Adrenal gland (tissue), 12 donors: Measurements from ENCODE around the gene REST. TPM values are rescaled to one million over a fixed set of nuclear protein-coding genes. Genes with fewer than 3 reads are reported as not detected.

Experiments
- DNase-seq, 7 donors: peaks; one replicate each; pipeline ENCODE4 v3.0.0-alpha.2; 2019 to 2020
- H3K27ac ChIP-seq, 5 donors: fragments of 200-600 bp; sonication (generic) in 4 of 5; 1 replicate in 3 of 5; 2 replicates in 2 of 5; pipeline versions ENCODE4 v1.5.1 to v1.8.0; 2016 to 2020; ENCODE audit warnings: mild to moderate bottlenecking in 1 of 5
- H3K27me3 ChIP-seq: fragments of 200-600 bp; 2 replicates; pipeline ENCODE4 v1.8.0; 2021
- H3K36me3 ChIP-seq, 2 donors: fragments of 200-600 bp; replicated peaks in 1 of 2; 1 replicate in 1 of 2; 2 replicates in 1 of 2; pipeline versions ENCODE4 v1.5.1 to v1.8.0; 2018 to 2022
- H3K4me1 ChIP-seq, 2 donors: fragments of 200-600 bp; replicated peaks in 1 of 2; 1 replicate in 1 of 2; 2 replicates in 1 of 2; pipeline versions ENCODE4 v1.5.1 to v1.8.0; 2018 to 2021
- H3K4me3 ChIP-seq, 4 donors: fragments of 200-600 bp; sonication (generic) in 3 of 4; one replicate each; pipeline ENCODE4 v1.5.1; 2016 to 2018
- H3K9me3 ChIP-seq, 3 donors: fragments of 200-600 bp; sonication (generic) in 1 of 3; replicated peaks in 1 of 3; 1 replicate in 2 of 3; 2 replicates in 1 of 3; pipeline versions ENCODE4 v1.5.1 to v1.8.0; 2016 to 2021
- POLR2A ChIP-seq, 2 donors: fragments of 450-650 bp; IDR thresholded peaks; one replicate each; pipeline ENCODE4 v1.6.1; 2017; ENCODE audit warnings: antibody characterized with exemption in 2 of 2, mild to moderate bottlenecking in 2 of 2, moderate library complexity in 1 of 2
- whole genome bisulfite sequencing, 4 donors: extraction: QIAGEN DNeasy Blood & Tissue Kit in 2 of 4; methylation state at CpG; one replicate each; pipeline versions ENCODE4 v1.1.5 to v1.1.7; 2013 to 2017; 5-methylcytosine and 5-hydroxymethylcytosine counted together
- intact Hi-C, 2 donors: fragments of 100-400 bp; cut with DNase I; formaldehyde crosslinking; loops; one replicate each; pipeline versions ENCODE4 v1.14.1 to v1.15.0; 2022 to 2023
- polyA plus RNA-seq, 3 donors: library from polyadenylated mRNA; stranded (reverse); fragments of 200-250 nt in 2 of 3; fragments of 350-450 nt in 1 of 3; fragmentation: Illumina TruSeq in 1 of 3; extraction: RNeasy Lipid Tissue Mini Kit (QIAGEN cat#74804) in 1 of 3; gene quantifications; one replicate each; pipeline ENCODE4 v1.2.3, GENCODE V29; 2013 to 2014
- total RNA-seq, 9 donors: library from RNA; depleted of rRNA in 4 of 9; stranded (reverse); fragments of >200 nt in 4 of 9; fragments of 120-200 nt in 1 of 9; fragmentation: NEBNext Ultra II Directional in 1 of 9; extraction: Animal tissue kit (Norgen Biotek cat#: 25700) in 1 of 9; gene quantifications; one replicate each; pipeline versions ENCODE4 v1.1.0 to v1.2.4, GENCODE V29; 2013 to 2023
- TF ChIP-seq, protein P1 (sequence below), 6 experiments: fragments of 450-650 bp in 4 of 6; fragments of 200-600 bp in 2 of 6; sonication (generic) in 1 of 6; IDR thresholded peaks; 1 replicate in 5 of 6; 2 replicates in 1 of 6; pipeline versions ENCODE4 v1.5.1 to v1.8.0; 2016 to 2021; ENCODE audit warnings: antibody characterized with exemption in 6 of 6, mild to moderate bottlenecking in 2 of 6, moderate library complexity in 1 of 6
- donor health status: healthy with polysubstance abuse.
- donor health status: Bipolar disorder and iron deficiency.
- donor health status: DM: yes; HTN: yes; CAD: no.
- donor health status: DM: no; HTN: no; CAD: no.
- donor health status: DM: no; HTN: no; CAD: no.
- donor health status: DM: yes; HTN: yes; CAD: no.

The REST gene
- total and polyA plus RNA-seq, 12 donors, result 3.3 to 42.3 (median 23.8) TPM

DNA sequence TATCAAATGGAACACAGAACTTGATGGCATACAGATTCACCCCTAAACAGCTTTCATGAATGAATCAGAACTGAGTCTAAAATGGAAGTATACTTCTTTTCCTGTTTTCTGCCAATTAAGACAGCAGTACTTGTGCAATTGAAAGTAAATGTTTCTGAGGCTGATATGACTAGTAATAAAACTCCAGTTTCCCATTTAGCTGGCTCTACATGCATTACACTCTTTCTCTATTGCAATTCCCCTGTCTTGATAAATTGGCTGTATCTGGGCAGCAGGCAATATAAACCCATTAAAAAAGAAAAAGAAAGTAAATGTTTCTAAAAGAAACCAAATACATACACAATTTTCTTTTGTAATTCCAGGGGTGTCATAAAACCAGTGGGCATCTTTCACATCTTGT is 65.1 kb downstream of the REST start:
- H3K27ac ChIP-seq, result no peak overlapping the region
- H3K4me1 ChIP-seq, result peaks cover 12 to 17% of the 10 kb centered on the region in 2 donors
- peaks cover 0 to 40% of the 10 kb centered on the region in 2 donors for H3K36me3 ChIP-seq
- TF ChIP-seq POLR2A (IDR thresholded peaks at IDR 0.05), result no peak
- TF ChIP-seq, protein P1, sequence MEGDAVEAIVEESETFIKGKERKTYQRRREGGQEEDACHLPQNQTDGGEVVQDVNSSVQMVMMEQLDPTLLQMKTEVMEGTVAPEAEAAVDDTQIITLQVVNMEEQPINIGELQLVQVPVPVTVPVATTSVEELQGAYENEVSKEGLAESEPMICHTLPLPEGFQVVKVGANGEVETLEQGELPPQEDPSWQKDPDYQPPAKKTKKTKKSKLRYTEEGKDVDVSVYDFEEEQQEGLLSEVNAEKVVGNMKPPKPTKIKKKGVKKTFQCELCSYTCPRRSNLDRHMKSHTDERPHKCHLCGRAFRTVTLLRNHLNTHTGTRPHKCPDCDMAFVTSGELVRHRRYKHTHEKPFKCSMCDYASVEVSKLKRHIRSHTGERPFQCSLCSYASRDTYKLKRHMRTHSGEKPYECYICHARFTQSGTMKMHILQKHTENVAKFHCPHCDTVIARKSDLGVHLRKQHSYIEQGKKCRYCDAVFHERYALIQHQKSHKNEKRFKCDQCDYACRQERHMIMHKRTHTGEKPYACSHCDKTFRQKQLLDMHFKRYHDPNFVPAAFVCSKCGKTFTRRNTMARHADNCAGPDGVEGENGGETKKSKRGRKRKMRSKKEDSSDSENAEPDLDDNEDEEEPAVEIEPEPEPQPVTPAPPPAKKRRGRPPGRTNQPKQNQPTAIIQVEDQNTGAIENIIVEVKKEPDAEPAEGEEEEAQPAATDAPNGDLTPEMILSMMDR (IDR thresholded peaks at IDR 0.05), result no peak
- H3K27me3 ChIP-seq, result no peaks in the 10 kb centered on the region
- H3K9me3 ChIP-seq, result no peaks in the 10 kb centered on the region
- intact Hi-C loops, result no loop called here
- DNase-seq, result no peak
- no peak overlapping the region for H3K4me3 ChIP-seq

DNA sequence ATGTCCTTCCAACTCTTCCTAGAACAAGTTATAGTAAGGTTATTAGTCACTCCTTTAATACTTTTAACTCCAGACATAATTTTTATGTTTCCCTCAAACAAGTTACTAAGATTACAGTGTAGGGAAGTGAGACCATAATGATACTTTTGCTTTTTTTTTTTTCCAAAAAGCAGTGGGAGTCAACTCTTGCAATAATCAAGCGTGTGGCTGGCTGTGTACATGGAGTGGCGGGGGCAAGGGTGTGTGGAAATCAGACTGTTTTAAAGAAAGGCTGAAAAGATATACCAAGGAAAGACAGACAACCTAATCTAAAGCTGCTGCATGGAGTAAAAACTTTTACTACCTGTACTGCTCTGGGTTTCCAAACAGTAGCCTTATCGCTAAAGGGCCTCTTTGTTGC is 65.6 kb downstream of the REST start:
- Histone ChIP-seq H3K36me3 (peaks cover 0 to 40% of the 10 kb centered on the region in 2 donors), H3K4me3 (no peak overlapping the region), H3K27ac (no peak overlapping the region), H3K4me1 (peaks cover 12 to 17% of the 10 kb centered on the region in 2 donors), H3K9me3 (no peaks in the 10 kb centered on the region), H3K27me3 (no peaks in the 10 kb centered on the region)
- 95 to 98% (median 98%) methylated on average over 3 of the region's 3 CpGs for WGBS, 4 donors
- intact Hi-C loops, result no loop called here
- TF ChIP-seq POLR2A (IDR thresholded peaks at IDR 0.05), result no peak
- TF ChIP-seq, protein P1 (IDR thresholded peaks at IDR 0.05), result no peak
- no peak for DNase-seq

DNA sequence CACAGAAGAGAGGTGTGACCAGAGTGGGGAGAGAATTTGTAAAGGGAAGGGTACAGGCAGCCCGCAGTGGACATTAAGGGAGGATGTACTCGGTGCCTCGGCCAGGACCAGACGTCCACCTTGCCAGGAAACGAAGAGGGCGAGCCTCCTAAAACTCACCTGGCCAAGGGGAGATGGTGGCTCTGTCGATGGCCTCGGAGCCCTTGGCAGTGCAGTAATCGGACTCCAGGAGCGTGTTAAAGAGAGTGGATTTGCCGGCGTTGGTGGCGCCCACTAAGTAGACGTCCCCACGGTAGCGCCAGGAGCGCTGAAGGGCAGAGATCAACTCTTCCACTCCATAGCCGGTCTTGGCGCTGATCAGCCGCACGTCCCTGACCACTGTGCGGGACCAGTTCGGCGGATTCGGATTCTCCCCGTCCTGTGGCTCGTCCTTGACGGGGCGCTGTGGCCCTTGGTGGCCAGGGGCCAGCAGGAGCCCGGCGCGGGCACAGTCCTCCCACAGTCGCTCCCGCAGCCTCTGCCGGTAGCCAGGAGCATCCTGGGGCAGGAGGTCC is 68.7 kb downstream of the REST start:
- H3K36me3 ChIP-seq, result peaks cover 0 to 21% of the 10 kb centered on the region in 2 donors
- no peaks in the 10 kb centered on the region for H3K27me3 ChIP-seq
- H3K4me1 ChIP-seq, result peaks cover 24 to 36% of the 10 kb centered on the region in 2 donors
- TF ChIP-seq POLR2A (IDR thresholded peaks at IDR 0.05), result no peak
- TF ChIP-seq, protein P1 (IDR thresholded peaks at IDR 0.05), result no peak
- intact Hi-C loops, result loop anchor here (5.0 kb wide), 3 partner anchors 54 to 69 kb away; partner anchors contain the start of gene REST (in 1 of the 2)
- WGBS, 4 donors, result 2 to 4% (median 3%) methylated on average over 10 to 35 of the region's 35 CpGs
- peak overlapping the region in 3 of 5 donors; percentile 88 to 96 (median 92) for H3K27ac ChIP-seq
- peak in 6 of 7 donors; percentile 28 to 64 (median 38) for DNase-seq
- no peaks in the 10 kb centered on the region for H3K9me3 ChIP-seq
- H3K4me3 ChIP-seq, result peak overlapping the region; percentile 44 to 88 (median 67)

DNA sequence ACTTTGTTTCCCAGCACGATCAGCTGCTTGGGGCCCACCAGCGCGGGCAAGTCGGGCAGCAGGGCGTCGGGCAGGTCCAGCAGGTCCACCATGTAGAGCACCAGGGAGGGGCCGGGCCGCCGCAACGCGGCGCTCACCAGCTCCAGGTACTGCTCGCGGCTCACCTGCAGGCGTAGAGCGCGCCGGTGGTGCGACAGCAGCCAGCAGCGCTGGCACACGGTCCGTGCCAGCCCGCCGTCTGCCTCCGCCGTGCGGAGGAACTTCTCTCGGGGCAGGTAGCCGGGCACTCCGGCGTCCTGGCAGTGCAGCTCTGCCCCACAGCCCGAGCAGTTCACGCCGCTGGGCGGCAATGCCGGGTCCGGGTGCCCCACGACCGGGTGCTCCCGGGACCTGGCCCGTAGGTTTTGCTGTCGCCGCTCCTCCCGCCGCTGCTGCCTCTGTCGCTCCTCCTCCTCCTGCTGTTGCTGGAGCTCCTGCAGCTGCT is 69.2 kb downstream of the REST start:
- Histone ChIP-seq H3K36me3 (peaks cover 0 to 19% of the 10 kb centered on the region in 2 donors), H3K4me3 (peak overlapping the region; percentile 44 to 88 (median 67)), H3K27ac (peak overlapping the region; percentile 61 to 96 (median 88)), H3K27me3 (no peaks in the 10 kb centered on the region), H3K4me1 (peaks cover 24 to 41% of the 10 kb centered on the region in 2 donors), H3K9me3 (no peaks in the 10 kb centered on the region)
- no peak for TF ChIP-seq POLR2A (IDR thresholded peaks at IDR 0.05)
- TF ChIP-seq, protein P1 (IDR thresholded peaks at IDR 0.05), result peak in 2 of 6 experiments; percentile 11 to 17
- peak in 5 of 7 donors; percentile 27 to 51 (median 45) for DNase-seq
- WGBS, 4 donors, result 0 to 2% (median 1%) methylated on average over 6 to 46 of the region's 46 CpGs
- intact Hi-C loops, result loop anchor here (5.0 kb wide), 3 partner anchors 55 to 70 kb away; partner anchors contain the start of gene REST (in 1 of the 2)
